CD4-positive, alpha-beta T cell treated with Interleukin-4 for 1 hour (primary cell): ENCODE measurements around the gene SPINK13.

ENCODE experiments used
- DNase-seq, 2 donors: peaks; one replicate each; pipeline ENCODE4 v3.0.0-alpha.2; 2020 to 2022

The SPINK13 gene

DNA sequence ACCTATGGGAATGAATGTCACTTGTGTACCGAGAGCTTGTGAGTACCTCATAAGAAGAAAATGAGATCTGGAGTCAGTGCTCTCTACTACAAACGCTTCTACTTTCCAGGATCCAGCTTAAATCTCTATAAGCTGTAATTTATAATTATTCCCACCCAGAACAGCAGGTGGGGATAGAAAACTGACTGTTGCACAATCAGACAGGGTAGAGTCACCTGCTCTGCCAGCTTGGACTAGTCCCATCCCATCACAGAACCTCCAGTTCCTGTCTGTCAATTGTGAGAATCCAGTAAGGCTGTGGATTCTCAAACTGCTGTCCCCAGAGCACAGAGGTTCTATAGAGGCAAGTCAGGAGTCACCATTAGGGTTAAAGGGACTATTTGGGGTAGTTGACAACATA is 45.6 kb downstream of the SPINK13 start:
- no peak for DNase-seq

DNA sequence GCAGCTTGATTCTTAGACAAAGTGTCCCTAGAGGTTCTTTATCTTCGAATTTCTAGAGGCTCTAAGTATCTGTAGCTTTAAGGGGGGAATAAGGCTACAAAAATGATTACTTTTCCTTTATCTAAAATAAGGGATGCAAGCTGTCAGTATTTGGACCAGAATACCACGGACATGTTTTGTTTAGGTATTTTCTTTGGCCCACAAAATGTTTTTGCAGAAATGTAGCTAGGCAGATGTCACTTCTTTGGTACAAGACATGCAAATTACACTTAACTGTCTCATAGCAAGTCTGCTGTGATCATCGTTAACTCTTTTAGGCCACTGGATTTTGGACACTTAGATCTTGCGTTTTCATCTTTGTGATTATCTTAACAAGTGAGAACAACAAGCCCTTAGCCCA is 46.1 kb downstream of the SPINK13 start:
- DNase-seq = no peak

DNA sequence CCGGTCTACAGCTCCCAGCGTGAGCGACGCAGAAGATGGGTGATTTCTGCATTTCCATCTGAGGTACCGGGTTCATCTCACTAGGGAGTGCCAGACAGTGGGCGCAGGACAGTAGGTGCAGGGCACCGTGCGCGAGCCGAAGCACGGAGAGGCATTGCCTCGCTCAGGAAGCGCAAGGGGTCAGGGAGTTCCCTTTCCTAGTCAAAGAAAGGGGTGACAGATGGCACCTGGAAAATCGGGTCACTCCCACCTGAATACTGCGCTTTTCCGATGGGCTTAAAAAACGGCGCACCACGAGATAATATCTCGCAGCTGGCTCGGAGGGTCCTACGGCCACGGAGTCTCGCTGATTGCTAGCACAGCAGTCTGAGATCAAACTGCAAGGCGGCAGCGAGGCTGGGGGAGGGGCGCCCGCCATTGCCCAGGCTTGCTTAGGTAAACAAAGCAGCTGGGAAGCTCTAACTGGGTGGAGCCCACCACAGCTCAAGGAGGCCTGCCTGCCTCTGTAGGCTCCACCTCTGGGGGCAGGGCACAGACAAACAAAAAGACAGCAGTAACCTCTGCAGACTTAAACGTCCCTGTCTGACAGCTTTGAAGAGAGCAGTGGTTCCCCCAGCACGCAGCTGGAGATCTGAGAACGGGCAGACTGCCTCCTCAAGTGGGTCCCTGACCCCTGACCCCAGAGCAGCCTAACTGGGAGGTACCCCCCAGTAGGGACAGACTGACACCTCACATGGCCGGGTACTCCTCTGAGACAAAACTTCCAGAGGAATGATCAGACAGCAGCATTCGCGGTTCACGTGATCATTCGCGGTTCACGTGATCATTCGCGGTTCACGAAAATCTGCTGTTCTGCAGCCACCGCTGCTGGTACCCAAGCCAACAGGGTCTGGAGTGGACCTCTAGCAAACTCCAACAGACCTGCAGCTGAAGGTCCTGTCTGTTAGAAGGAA is 51.7 kb downstream of the SPINK13 start:
- peak in 1 of 2 donors; percentile 21 for DNase-seq

DNA sequence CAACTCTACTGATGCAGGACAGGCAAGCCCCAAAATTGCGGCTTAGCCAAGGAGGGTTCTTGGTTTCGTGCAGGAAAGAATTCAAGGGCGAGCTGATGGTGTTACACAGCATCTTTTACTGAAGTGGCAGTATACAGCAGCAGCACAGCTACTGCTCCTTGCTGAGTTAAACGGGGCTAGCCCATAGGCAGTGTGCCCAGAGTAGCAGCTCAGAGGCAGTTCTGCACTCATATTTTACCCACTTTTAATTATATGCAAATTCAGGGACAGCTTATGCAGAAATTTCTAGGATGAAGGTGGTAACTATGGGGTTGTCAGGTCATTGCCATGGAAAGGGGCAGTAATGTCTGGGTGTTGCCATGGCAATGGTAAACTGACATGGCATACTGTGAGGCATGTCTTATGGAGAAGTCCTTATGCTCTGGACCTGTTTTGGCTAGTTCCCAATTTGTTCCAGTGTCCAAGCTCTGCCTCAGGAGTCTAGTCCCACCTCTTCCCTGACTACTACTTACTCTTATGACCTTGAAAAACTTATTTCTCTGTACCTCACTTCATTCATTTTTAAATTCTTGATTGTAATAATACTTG is 64.8 kb downstream of the SPINK13 start:
- DNase-seq = no peak

DNA sequence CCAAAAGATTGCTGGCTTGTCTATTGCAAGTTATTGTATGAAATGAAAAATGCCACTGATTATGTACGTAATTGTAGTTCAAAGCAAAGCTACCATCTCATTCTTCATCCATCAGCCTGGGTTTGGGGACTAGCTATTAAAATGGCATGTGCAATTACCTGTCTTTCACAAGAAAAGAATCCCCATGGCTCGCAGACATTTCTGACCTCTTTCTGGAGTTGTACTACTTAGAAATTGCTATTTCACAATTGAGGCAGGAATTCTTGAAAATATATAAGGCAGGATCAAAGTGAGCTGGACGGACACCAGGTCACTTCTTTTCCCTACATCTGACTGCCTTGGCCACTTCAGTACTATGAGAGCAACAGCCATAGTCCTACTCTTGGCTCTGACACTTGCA is 66.7 kb downstream of the SPINK13 start, which contains the start of gene SPINK9:
TSS of gene SPINK9 (plus strand) at position 301 of the 400 bp plus-strand sequence. CDS start at position 356, 55 bp downstream.
- no peak for DNase-seq
